ENCODE results near the gene PPP1R37. TPM values are rescaled to one million over a fixed set of nuclear protein-coding genes. Genes with fewer than 3 reads are reported as not detected.

PPP1R37 gene
- total RNA-seq, 1 donor from 2014 or later, result 20.6 TPM

GRCh38 chr19:45138303-45138751 is 45.3 kb downstream of the PPP1R37 start:
- DNase-seq, result no peak

DNA sequence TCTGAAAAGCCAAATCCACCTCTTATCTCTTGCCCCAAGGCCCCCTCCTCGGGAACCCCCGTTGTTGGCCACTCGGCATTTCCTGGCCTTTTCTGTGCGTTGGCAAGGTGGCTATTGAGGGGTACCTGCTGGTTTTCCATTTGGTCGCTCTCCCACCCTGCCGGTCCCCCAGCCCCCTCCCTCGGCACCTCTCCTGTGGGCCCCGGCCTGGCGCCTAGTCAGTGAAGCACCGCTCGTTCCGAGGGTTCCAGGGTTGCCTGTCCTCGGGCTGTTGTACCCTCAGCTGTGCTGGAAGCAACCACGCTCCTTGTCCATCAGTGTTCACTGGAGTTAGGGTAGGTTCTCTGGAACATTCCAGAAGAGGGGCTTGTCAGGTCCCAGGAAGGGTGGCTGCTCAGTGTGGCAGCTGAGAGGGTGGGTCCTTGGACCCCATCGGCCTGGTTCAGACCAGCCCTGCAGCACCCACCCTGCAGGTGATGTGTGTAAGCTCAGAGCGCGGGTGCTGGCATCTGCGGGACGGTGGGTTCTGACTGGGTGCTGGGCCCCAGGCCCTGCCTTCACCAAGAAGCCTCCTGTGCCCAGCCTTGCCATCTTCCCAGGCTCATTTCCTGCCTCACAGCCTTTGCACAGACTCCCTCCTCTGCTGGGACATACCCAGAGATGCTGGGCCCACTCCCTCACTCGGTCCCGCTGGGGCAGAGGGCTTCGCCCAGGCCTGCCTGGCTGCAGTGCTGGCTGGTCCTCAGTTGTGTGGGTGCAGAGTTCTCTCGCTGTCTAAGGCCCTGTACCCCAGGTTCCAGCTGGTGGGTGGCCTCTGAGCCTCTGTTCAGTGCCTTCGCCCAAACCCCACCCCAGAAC is 46.5 kb downstream of the PPP1R37 start:
- DNase-seq, result no peak

DNA sequence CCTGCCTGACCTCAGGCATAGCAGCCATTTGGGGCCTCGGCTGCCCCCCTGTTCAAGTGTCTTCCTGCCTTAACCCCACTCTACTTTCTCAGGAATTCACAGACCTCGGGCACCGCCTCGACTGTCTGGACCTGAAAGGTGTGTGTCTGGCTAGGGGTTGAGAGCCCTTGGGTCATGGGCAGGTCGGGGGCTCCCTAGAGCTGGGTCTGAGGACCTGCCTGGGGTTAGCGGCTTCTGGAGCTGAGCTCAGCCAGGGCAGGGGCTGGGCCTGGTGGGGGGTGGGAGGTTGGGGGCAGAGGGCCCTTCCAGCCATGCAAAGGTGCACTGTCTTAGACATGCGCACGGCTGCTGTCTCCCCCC is 47.1 kb downstream of the PPP1R37 start:
- no peak for DNase-seq

DNA sequence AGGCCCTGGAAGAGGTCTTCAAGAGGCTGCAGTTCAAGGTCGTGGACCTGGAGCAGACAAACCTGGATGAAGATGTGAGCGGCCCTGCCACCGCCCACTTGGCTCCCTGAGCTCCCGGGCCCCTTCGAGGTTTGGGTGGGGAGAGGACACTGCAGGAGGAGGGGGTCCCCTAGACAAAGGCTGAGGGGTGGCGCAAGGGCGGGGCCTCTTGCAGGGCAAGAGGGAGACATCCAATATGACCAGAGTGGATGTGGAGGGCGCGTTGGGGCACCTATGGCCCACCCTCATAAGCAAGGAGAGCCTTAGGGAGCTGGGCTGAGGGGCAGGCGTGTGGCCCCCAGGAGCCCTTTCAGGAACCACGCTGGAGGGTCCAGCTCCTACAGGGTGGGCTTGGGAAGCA is 47.6 kb downstream of the PPP1R37 start:
- DNase-seq, result no peak

- DNase-seq, result peak; percentile 29
Observed at GRCh38 chr19:45141203-45141900, 48.4 kb downstream of the PPP1R37 start.

- DNase-seq, result no peak
Observed at GRCh38 chr19:45142016-45142725, 49.2 kb downstream of the PPP1R37 start.

DNA sequence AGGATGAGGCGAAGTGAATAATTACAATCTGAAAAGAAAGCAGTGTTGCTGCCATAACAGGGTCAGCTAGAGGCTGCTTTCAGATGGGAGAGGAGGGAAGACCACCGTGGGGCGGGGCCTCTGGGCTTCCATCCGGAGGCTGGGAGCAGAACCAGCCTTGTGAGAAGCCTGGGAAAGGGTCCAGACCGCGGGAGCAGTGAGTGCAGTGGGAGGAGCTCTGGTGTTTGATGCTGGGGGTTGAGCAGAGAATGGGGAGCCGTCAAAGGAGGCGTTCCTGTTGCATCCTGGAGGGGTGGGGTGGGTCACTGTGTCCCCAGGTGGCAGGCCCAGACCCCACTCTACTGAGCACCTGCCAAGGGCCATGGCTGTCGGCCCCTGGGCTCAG is 49.7 kb downstream of the PPP1R37 start:
- no peak for DNase-seq

DNA sequence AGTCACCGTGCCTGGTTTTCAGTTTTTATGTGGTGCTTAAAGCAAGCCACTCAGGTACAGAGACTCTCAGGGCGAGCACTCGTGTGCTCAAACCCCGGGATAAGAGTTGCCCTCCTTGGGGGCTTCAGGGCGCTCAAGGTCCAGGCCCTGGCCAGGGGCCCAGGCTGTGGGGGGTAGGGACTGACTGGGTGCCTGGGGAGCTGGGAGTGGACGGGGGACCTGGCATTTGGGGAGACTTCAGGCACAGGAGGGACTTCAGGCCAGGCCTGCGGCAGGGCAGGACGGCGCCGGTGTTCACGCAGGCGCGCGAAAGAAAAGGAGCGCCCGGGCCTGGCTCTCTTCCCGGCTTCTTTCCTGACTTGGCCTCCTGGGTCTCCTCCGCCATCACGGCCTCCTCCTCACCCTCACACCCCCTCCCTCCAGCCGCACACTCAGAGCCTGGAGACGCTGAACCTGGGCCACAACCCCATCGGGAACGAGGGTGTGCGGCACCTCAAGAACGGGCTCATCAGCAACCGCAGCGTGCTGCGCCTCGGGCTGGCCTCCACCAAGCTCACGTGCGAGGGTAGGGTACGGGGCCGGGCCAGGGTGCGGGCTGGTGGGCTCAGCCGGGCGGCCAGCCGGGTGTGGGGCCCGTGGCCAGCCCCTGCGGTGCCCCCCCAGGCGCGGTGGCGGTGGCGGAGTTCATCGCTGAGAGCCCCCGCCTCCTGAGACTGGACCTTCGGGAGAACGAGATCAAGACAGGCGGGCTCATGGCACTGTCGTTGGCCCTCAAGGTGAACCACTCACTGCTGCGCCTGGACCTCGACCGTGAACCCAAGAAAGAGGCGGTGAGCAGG is 51.7 kb downstream of the PPP1R37 start:
- no peak for DNase-seq

- DNase-seq, result no peak
Observed at GRCh38 chr19:45145270-45146189, 52.6 kb downstream of the PPP1R37 start.

DNA sequence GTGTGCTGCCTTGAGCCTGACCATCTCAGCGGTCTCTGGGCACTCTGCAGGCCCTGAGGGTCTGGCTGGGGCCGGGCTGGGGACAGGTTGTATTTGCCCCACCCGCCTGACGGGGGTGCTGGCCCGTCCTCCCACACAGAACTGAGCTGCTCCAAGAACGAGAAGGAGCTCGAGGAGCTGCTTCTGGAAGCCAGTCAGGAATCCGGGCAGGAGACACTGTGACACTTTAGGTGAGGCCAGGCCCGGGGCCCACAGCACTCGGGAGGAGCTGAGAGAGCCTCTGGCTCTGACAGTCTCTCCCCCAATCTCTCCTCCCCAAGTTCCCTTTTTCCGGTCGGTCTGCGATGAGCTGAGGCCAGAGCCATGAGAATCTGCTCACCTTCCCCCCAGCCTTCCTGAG is 53.3 kb downstream of the PPP1R37 start:
- DNase-seq, result no peak

DNA sequence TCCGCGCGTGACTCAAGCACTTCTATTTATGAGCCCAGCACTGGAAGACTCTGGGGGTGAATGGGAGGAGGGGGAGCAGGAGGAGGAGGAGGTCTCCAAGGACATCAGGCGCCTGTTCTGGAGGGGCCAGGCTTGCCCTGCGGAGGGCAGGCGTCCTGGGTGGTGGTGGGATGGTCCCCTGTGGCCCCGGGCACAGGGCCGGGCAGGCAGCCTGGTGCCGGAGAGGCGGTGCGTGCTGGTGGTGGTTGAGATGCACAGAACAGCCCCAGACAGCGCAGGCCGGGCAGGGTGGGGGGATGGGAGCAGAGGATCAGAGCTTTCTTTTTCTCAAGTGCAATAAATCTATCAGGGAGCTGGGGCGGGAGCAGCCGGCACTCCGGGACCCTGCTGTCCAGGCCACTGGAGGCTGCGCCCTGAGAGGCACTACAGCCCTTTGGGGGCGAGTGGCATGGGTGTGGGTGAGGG is 53.8 kb downstream of the PPP1R37 start:
- no peak for DNase-seq

- DNase-seq, result no peak
Observed at GRCh38 chr19:45147835-45148676, 55.1 kb downstream of the PPP1R37 start.

DNA sequence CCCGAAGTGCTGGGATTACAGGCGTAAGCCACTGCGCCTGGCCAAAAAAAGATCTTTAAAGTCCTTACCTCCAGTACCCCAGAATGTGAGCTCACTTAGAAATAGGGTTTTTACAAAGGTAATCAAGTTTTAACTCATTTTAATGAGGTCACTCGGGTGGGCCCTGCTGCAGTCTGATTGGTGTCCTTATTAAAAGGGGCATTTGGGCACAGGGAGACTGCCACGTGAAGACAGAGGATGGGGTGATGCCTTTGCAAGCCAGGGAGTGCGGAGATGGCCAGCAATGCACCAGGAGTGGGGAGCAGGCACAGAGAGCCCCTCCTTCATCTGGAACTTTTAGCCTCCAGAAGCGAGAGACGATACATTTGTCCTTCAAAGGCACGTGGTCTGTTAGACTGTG is 56.1 kb downstream of the PPP1R37 start:
- DNase-seq, result no peak

DNA sequence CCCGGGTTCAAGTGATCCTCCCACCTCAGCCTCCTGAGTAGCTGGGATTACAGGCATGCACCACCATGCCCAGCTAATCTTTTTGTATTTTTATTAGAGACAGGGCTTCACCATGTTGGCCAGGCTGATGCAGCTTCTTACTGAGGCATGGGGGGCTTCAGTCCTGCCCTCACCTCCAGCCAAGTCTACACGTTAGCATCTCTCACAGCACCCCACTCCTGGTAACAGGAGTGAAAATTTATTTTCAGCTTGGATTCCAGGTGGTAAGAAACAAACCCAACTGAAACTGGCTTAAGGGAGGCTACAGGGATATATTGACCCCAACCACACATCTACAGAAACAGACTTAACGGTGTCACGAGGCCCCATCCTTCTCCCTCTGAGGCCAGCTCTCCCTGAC is 57.2 kb downstream of the PPP1R37 start:
- DNase-seq, result no peak

DNA sequence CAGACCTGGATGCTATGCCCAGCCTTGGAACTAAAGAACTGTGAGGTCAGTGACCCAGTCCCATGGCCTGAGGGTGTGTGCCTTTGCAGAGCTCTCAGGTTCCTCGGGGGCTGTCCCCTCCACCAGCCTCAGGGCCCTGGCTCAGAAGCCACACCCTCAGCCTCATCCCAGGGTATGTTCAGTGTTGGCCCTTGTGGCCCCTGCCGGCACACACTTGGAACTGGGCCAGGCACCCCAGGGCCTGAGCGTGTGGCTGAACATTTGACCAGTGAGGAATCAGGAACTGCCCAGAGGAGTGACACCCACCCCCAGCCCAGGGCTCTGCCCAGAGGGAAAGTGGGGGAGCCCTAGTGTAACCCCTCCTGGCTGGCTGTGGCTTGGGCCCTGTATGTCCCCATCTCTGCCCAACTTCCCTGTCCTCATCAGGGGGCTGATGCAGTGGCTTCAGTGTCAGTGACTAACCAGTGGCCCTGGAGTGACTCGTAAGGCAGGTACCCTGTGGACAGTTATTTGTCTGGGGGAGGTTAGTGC is 57.8 kb downstream of the PPP1R37 start:
- no peak for DNase-seq

DNA sequence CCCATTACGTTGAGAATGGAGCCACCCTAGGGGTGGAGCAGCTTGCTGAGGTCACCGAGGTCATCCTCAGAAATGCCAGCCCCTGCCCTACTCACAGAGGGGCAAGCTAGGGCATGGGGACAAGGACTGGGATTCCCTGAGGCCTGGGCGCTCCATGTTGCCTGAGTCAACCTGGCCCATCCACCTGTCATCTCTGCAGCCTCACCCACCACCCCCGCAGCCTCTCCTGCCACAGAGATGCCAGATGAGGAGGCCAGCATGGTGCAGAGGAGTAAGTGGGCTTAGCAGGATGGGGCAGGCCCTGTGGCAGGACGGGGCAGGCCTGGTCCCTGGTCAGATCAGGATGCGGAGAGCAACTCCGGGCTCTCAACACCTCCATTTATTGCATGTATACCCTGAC is 58.3 kb downstream of the PPP1R37 start:
- DNase-seq, result no peak

DNA sequence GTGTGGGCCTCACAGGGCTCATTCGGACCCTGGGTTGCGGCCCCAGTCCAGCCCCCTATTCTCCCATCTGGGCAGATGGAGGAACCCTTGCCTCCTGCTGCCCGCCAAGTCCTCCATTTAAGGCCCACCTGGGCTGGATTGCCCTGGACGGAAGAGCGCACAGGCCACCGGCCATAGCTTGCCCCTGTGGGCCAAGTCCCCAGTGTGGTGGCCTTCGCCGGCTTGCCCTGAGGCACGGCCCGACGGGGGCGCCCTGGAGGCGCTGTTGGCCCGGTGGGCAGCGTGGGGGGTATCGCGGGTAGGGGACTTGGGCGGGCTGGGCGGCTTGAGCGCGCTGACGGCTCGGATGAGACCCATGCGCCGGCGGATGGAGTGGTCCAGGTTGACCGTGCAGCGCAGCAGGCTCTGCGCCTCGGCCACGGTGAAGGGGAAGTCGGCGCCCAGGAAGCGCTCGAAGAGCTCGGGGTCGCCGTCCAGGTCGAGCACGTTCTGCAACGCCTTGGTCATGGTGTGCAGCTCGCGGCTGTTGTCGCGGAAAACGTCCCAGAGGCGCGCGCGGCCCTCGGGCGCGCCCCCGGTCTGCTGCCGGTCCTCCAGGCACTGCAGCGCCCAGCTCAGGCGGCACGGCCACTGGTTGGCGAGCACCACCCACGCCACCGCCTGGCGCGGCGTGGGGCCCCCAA is 59.0 kb downstream of the PPP1R37 start:
- no peak for DNase-seq

- peak; percentile 46 for DNase-seq
Observed at GRCh38 chr19:45152504-45153338, 59.7 kb downstream of the PPP1R37 start.
